ENCODE data around the gene MED7. TPM values are rescaled to one million over a fixed set of nuclear protein-coding genes. Genes with fewer than 3 reads are reported as not detected.

MED7 gene
- total and polyA plus RNA-seq, 8 donors: 4.5 to 20.7 (median 10.3) TPM; not detected in 1

DNA sequence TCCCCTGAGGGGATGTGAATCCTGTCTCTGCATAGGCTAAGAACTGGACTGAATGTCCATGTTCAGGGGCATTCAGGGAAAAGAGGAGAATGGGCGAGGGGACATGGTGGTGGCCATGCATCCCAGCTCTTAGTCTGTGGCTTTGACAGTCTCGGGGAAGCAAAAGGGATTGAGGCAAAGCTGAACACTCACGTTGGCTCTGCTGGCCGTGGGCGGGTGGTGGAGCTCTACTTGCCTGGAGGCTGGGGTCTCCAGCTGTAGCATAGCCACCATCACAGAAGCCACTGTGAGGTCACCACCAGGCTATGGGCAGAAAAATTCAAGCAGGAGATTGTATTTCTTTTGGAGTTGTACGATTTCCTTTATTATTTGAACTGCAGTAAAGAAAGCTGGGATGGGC, 19.3 kb upstream of the MED7 start:
- 75 to 89% (median 88%) methylated on average over 6 of the region's 6 CpGs for WGBS, 5 donors
- Histone ChIP-seq H3K27me3 (peaks cover 0 to 7% (median 0%) of the 10 kb centered on the region in 3 donors), H3K36me3 (no peaks in the 10 kb centered on the region), H3K27ac (no peak overlapping the region), H3K4me3 (no peak overlapping the region), H3K9me3 (no peaks in the 10 kb centered on the region), H3K4me1 (no peaks in the 10 kb centered on the region)
- intact Hi-C loops (cut with DNase I; ENCODE audit: low total_unique reads): no loop called here
- DNase-seq: no peak
- TF ChIP-seq POLR2AphosphoS5 (IDR thresholded peaks at IDR 0.05): no peak
- TF ChIP-seq EP300 (IDR thresholded peaks at IDR 0.05): no peak
- TF ChIP-seq, protein P1, sequence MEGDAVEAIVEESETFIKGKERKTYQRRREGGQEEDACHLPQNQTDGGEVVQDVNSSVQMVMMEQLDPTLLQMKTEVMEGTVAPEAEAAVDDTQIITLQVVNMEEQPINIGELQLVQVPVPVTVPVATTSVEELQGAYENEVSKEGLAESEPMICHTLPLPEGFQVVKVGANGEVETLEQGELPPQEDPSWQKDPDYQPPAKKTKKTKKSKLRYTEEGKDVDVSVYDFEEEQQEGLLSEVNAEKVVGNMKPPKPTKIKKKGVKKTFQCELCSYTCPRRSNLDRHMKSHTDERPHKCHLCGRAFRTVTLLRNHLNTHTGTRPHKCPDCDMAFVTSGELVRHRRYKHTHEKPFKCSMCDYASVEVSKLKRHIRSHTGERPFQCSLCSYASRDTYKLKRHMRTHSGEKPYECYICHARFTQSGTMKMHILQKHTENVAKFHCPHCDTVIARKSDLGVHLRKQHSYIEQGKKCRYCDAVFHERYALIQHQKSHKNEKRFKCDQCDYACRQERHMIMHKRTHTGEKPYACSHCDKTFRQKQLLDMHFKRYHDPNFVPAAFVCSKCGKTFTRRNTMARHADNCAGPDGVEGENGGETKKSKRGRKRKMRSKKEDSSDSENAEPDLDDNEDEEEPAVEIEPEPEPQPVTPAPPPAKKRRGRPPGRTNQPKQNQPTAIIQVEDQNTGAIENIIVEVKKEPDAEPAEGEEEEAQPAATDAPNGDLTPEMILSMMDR (IDR thresholded peaks at IDR 0.05): no peak

DNA sequence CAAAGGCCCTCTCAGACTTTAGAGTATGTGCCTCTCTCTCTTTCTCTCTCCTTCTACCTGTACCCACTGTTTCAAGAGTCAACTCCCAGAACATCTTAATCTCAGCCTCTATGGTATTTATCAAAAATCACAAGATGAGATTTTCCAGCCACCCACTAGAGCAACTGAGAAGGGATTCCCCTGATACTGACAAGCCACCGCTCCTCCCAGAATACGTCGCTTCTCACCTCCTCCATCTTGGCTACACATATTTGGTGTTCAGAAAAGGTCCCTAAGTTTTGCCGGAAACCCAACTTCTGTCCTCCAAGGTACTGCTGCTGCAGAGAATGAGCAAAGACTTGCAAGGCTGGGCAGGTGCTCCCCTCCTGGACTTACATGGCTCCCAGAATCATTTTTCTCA, 17.3 kb upstream of the MED7 start:
- Histone ChIP-seq H3K4me1 (no peaks in the 10 kb centered on the region), H3K4me3 (no peak overlapping the region), H3K27me3 (peaks cover 0 to 7% (median 0%) of the 10 kb centered on the region in 3 donors), H3K9me3 (no peaks in the 10 kb centered on the region), H3K27ac (no peak overlapping the region), H3K36me3 (no peaks in the 10 kb centered on the region)
- intact Hi-C loops (cut with DNase I; ENCODE audit: low total_unique reads): no loop called here
- WGBS, 5 donors: 82 to 88% (median 88%) methylated on average over 4 of the region's 4 CpGs
- TF ChIP-seq, protein P1 (IDR thresholded peaks at IDR 0.05): no peak
- no peak for TF ChIP-seq POLR2AphosphoS5 (IDR thresholded peaks at IDR 0.05)
- TF ChIP-seq EP300 (IDR thresholded peaks at IDR 0.05): no peak
- TF ChIP-seq POLR2A (IDR thresholded peaks at IDR 0.05): no peak
- no peak for DNase-seq

DNA sequence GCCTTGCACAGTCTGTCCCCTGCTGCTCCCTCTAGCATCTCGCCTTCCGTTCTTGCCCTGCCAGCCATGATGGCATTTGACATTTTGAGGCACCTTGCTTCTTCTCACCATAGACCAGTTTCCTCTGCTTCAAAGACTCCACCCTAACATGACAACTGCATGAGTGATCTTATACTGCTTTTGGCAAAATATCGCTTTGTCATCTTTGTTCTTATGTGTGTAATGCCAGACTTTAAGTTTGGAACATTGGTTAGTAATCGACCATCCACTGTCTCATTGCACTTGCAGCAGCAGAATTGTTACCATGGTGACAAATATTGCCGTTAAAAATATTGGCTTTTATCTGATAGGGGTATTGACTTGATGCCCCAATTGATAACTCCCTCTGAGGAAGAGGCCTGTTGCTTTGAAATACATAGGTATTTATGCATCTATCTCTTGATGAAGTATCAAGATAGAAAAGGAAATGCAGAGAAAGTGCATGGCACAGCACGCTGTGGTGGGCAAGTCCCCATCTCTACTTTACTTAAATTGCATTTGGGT, 16.6 kb upstream of the MED7 start:
- no peak for DNase-seq
- H3K36me3 ChIP-seq: no peaks in the 10 kb centered on the region
- H3K27ac ChIP-seq: no peak overlapping the region
- no peaks in the 10 kb centered on the region for H3K9me3 ChIP-seq
- TF ChIP-seq POLR2AphosphoS5 (IDR thresholded peaks at IDR 0.05) (no peak), POLR2A (IDR thresholded peaks at IDR 0.05) (no peak), EP300 (IDR thresholded peaks at IDR 0.05) (no peak)
- TF ChIP-seq, protein P1 (IDR thresholded peaks at IDR 0.05): no peak
- no peak overlapping the region for H3K4me3 ChIP-seq
- H3K27me3 ChIP-seq: peaks cover 0 to 7% (median 0%) of the 10 kb centered on the region in 3 donors
- intact Hi-C loops (cut with DNase I; ENCODE audit: low total_unique reads): no loop called here
- no peaks in the 10 kb centered on the region for H3K4me1 ChIP-seq
- 78 to 83% (median 80%) methylated on average over 6 of the region's 6 CpGs for WGBS, 5 donors

- Histone ChIP-seq H3K36me3 (no peaks in the 10 kb centered on the region), H3K9me3 (no peaks in the 10 kb centered on the region), H3K4me3 (no peak overlapping the region), H3K27me3 (no peaks in the 10 kb centered on the region), H3K27ac (no peak overlapping the region), H3K4me1 (no peaks in the 10 kb centered on the region)
- no peak for DNase-seq
- TF ChIP-seq POLR2A (IDR thresholded peaks at IDR 0.05) (no peak), POLR2AphosphoS5 (IDR thresholded peaks at IDR 0.05) (no peak)
- TF ChIP-seq, protein P1 (IDR thresholded peaks at IDR 0.05): no peak
- WGBS, 5 donors: 45 to 80% (median 57%) methylated on average over 1 of the region's 1 CpG
- intact Hi-C loops (cut with DNase I; ENCODE audit: low total_unique reads): no loop called here
Observed at GRCh38 chr5:157157293-157157891, 14.7 kb upstream of the MED7 start.

All from stomach (tissue), 9 donors.